ENCODE results near the gene AIF1L. TPM values are rescaled to one million over a fixed set of nuclear protein-coding genes. Genes with fewer than 3 reads are reported as not detected.
"Not testable (repeated sequence)": the region's sequence is repeated elsewhere in the genome, so short reads cannot be mapped to it uniquely, and the experiment has no call there.

Gene AIF1L
- total RNA-seq, 2 donors from 2014 or later = not detected

GRCh38 chr9:131115360-131115742 is 19.0 kb downstream of the AIF1L start:
- not testable (repeated sequence) for ATAC-seq; H3K4me1 Mint-ChIP-seq (ENCODE audit: low read depth in 2 of 2); H3K27me3 Mint-ChIP-seq; H3K27ac Mint-ChIP-seq; H3K9me3 Mint-ChIP-seq; H3K36me3 Mint-ChIP-seq; DNase-seq (ENCODE audit: low spot score); H3K4me3 Mint-ChIP-seq

DNA sequence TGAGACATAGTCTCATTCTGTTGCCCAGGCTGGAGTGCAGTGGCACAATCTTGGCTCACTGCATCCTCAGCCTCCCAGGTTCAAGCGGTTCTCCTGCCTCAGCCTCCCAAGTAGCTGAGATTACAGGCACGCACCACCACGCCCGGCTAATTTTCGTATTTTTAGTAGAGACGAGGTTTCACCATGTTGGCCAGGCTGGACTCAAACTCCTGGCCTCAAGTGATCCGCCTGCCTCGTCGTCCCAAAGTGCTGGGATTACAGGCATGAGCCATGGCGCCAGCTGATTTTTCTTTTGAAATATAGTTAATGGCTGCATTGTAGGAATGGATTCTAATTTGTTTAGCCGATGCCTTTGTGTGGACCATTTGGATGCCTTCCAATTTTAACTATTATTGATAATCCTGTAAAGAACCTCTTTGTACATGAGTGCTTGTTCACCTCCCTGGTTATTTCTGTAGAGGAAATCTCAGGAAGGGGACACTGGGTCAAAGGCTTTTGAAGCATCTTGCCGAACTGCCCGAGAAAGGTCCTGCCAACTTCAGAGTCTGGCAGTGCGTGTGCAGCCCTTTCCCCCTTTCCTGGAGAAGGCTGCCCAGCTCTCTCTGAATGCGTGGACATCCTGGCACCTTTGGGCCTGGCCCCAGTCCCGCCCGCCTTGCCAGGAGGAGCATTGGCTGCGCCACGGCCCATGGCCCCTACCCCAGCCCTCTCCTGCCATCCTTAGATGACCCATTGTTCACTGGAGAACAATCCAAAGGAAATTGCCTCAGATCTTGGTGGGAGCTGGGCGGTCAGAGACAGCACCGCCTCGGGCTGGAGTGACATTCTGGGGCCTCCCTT is 20.2 kb downstream of the AIF1L start:
- no peak for ATAC-seq
- Mint-ChIP-seq H3K4me1 (ENCODE audit: low read depth in 2 of 2) (no peaks in the 10 kb centered on the region), H3K27ac (no peak overlapping the region), H3K36me3 (no peaks in the 10 kb centered on the region), H3K4me3 (no peak overlapping the region), H3K27me3 (peaks cover 2 to 7% of the 10 kb centered on the region in 2 donors), H3K9me3 (no peaks in the 10 kb centered on the region)
- DNase-seq (ENCODE audit: low spot score) = no peak

GRCh38 chr9:131117121-131117761 is 20.9 kb downstream of the AIF1L start:
- Mint-ChIP-seq H3K36me3 (no peaks in the 10 kb centered on the region), H3K9me3 (no peaks in the 10 kb centered on the region), H3K27me3 (peaks cover 2 to 7% of the 10 kb centered on the region in 2 donors), H3K4me3 (no peak overlapping the region), H3K27ac (no peak overlapping the region), H3K4me1 (ENCODE audit: low read depth in 2 of 2) (no peaks in the 10 kb centered on the region)
- no peak for ATAC-seq
- DNase-seq (ENCODE audit: low spot score) = no peak

GRCh38 chr9:131117762-131118145 is 21.4 kb downstream of the AIF1L start:
- Mint-ChIP-seq H3K9me3 (no peaks in the 10 kb centered on the region), H3K27ac (no peak overlapping the region), H3K27me3 (peaks cover 2 to 7% of the 10 kb centered on the region in 2 donors), H3K4me3 (no peak overlapping the region), H3K4me1 (ENCODE audit: low read depth in 2 of 2) (no peaks in the 10 kb centered on the region), H3K36me3 (no peaks in the 10 kb centered on the region)
- no peak for DNase-seq (ENCODE audit: low spot score)
- no peak for ATAC-seq

DNA sequence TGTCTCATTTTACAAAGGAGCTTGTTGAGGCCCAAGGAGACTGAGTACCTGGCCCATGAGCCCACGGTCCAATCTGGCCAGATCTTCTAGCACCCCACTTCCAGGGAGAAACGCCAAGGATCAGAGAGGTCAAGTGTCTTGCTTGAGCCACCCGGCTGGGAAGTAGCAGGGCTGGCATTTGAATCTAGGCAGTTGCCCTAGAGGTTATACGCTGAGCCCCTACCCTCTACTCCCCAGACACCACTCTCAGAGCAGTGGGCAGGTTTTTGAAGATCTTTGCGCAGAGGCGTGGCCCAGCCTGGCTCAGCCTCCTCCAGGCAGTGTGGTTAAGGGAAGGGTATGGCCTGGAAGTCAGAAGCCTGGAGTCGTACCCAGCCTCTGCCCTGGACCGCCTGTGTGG is 23.3 kb downstream of the AIF1L start:
- Mint-ChIP-seq H3K27ac (no peak overlapping the region), H3K9me3 (no peaks in the 10 kb centered on the region), H3K4me3 (no peak overlapping the region), H3K4me1 (ENCODE audit: low read depth in 2 of 2) (peaks cover 0 to under 1% of the 10 kb centered on the region in 2 donors), H3K36me3 (no peaks in the 10 kb centered on the region), H3K27me3 (peaks cover 2 to 7% of the 10 kb centered on the region in 2 donors)
- no peak for DNase-seq (ENCODE audit: low spot score)
- no peak for ATAC-seq

GRCh38 chr9:131120620-131121228 is 24.4 kb downstream of the AIF1L start:
- DNase-seq (ENCODE audit: low spot score) = no peak
- H3K27me3 Mint-ChIP-seq = peaks cover 2 to 7% of the 10 kb centered on the region in 2 donors
- no peaks in the 10 kb centered on the region for H3K36me3 Mint-ChIP-seq
- H3K27ac Mint-ChIP-seq = no peak overlapping the region
- no peak for ATAC-seq
- H3K9me3 Mint-ChIP-seq = no peaks in the 10 kb centered on the region
- H3K4me1 Mint-ChIP-seq (ENCODE audit: low read depth in 2 of 2) = peaks cover 9 to 10% of the 10 kb centered on the region in 2 donors
- no peak overlapping the region for H3K4me3 Mint-ChIP-seq

- Mint-ChIP-seq H3K9me3 (no peaks in the 10 kb centered on the region), H3K36me3 (no peaks in the 10 kb centered on the region), H3K4me1 (ENCODE audit: low read depth in 2 of 2) (peaks cover 14 to 15% of the 10 kb centered on the region in 2 donors), H3K27ac (no peak overlapping the region), H3K27me3 (peaks cover 2 to 7% of the 10 kb centered on the region in 2 donors), H3K4me3 (no peak overlapping the region)
- no peak for ATAC-seq
- no peak for DNase-seq (ENCODE audit: low spot score)
Measured at GRCh38 chr9:131121346-131121745, 25.0 kb downstream of the AIF1L start.

- Mint-ChIP-seq H3K4me3 (no peak overlapping the region), H3K27me3 (peaks cover 2 to 7% of the 10 kb centered on the region in 2 donors), H3K36me3 (no peaks in the 10 kb centered on the region), H3K4me1 (ENCODE audit: low read depth in 2 of 2) (peaks cover 14 to 16% of the 10 kb centered on the region in 2 donors), H3K27ac (no peak overlapping the region), H3K9me3 (no peaks in the 10 kb centered on the region)
- DNase-seq (ENCODE audit: low spot score) = no peak
- no peak for ATAC-seq
Measured at GRCh38 chr9:131122158-131122557, 25.8 kb downstream of the AIF1L start.

DNA sequence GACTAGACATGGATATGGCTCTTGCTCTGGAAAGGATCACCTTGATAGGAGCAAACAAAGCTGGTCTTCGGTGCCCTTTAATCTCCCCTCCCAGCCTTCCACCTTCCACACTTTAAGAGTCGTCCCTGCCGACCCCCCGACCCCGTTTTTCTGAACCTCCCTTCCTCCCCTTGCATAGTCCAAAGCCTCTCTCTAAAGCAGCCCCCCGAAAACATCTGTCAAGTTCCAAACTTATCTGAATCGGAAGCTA is 28.6 kb downstream of the AIF1L start:
- Mint-ChIP-seq H3K36me3 (peaks cover 22% of the 10 kb centered on the region), H3K27me3 (peaks cover 0 to 2% of the 10 kb centered on the region in 2 donors), H3K4me3 (peak overlapping the region; percentile 98), H3K27ac (peak overlapping the region; percentile 94 to 97), H3K9me3 (no peaks in the 10 kb centered on the region), H3K4me1 (ENCODE audit: low read depth in 2 of 2) (peaks cover 14 to 22% of the 10 kb centered on the region in 2 donors)
- DNase-seq (ENCODE audit: low spot score) (no peak), ATAC-seq (no peak)

GRCh38 chr9:131125288-131126058 is 29.1 kb downstream of the AIF1L start, which contains the start of gene NUP214:
Gene NUP214 (plus strand): TSS chr9:131125586. CDS start chr9:131125705, 119 bp downstream.
- peak; percentile 99 for ATAC-seq
- Mint-ChIP-seq H3K4me3 (peak within 1 kb of the TSS; percentile 98), H3K4me1 (ENCODE audit: low read depth in 2 of 2) (peaks cover 14 to 22% of the 10 kb centered on the region in 2 donors), H3K9me3 (no peaks in the 10 kb centered on the region), H3K27me3 (no peaks in the 10 kb centered on the region), H3K27ac (peak within 1 kb of the TSS; percentile 94 to 97), H3K36me3 (peaks cover 22% of the 10 kb centered on the region)
- DNase-seq (ENCODE audit: low spot score) = peak; percentile 100

DNA sequence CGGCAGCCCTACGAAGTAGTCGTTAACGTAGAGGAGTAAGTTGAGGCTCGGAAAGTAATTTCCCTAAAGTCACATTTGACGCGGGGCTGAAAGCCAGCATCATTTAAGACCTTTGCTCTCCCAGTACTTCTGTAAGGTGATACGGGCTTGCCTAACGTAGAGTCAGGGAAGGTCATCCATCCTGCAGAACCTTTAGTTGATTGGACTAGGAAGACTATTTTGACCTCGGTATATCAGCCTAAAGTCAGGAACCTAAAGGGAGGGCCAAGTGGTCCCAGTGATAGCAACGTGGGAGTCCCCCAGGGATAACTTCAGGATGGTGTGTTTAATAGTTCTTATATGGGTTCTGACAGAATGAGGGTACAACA is 29.7 kb downstream of the AIF1L start:
- Mint-ChIP-seq H3K27me3 (no peaks in the 10 kb centered on the region), H3K36me3 (peaks cover 22% of the 10 kb centered on the region), H3K4me3 (peak overlapping the region; percentile 98), H3K4me1 (ENCODE audit: low read depth in 2 of 2) (peaks cover 14 to 22% of the 10 kb centered on the region in 2 donors), H3K9me3 (no peaks in the 10 kb centered on the region), H3K27ac (peak overlapping the region; percentile 94 to 97)
- ATAC-seq (no peak), DNase-seq (ENCODE audit: low spot score) (no peak)

GRCh38 chr9:131129183-131129582 is 32.9 kb downstream of the AIF1L start:
- H3K4me3 Mint-ChIP-seq = no peak overlapping the region
- no peaks in the 10 kb centered on the region for H3K27me3 Mint-ChIP-seq
- no peak overlapping the region for H3K27ac Mint-ChIP-seq
- DNase-seq (ENCODE audit: low spot score) (no peak), ATAC-seq (no peak)
- peaks cover 14 to 22% of the 10 kb centered on the region in 2 donors for H3K4me1 Mint-ChIP-seq (ENCODE audit: low read depth in 2 of 2)
- no peaks in the 10 kb centered on the region for H3K9me3 Mint-ChIP-seq
- H3K36me3 Mint-ChIP-seq = peaks cover 34% of the 10 kb centered on the region

GRCh38 chr9:131138676-131139075 is 42.3 kb downstream of the AIF1L start:
- Mint-ChIP-seq H3K27ac (no peak overlapping the region), H3K4me1 (ENCODE audit: low read depth in 2 of 2) (no peaks in the 10 kb centered on the region), H3K27me3 (no peaks in the 10 kb centered on the region), H3K36me3 (peaks cover 38% of the 10 kb centered on the region), H3K4me3 (no peak overlapping the region), H3K9me3 (no peaks in the 10 kb centered on the region)
- ATAC-seq (no peak), DNase-seq (ENCODE audit: low spot score) (no peak)

All from natural killer cell treated with Interleukin-12 subunit alpha and Interleukin-12 subunit beta and Interleukin-15 and Interleukin-18, amount 100 ng/mL, for 72 hours (primary cell).